Immature natural killer cell (primary cell): ENCODE results near the gene CERS4. TPM values are rescaled to one million over a fixed set of nuclear protein-coding genes. Genes with fewer than 3 reads are reported as not detected.
A peak's percentile ranks its signal among the peaks of the same experiment; 100 is the strongest.
"Not testable (repeated sequence)": the region's sequence is repeated elsewhere in the genome, so short reads cannot be mapped to it uniquely, and the experiment has no call there.

Experiments
- DNase-seq, 3 donors: peaks; one replicate each; pipeline ENCODE4 v3.0.0; 2022; ENCODE audit warnings: mixed read lengths in 1 of 3
- H3K27ac Mint-ChIP-seq, 6 donors: one replicate each; pipeline ENCODE4 v1.8.0; 2020; ENCODE audit warnings: mixed read lengths in 6 of 6, mild to moderate bottlenecking in 5 of 6, inconsistent platforms in 4 of 6, moderate library complexity in 3 of 6
- H3K27me3 Mint-ChIP-seq, 3 donors: one replicate each; pipeline ENCODE4 v1.8.0; 2020 to 2021; ENCODE audit warnings: low read depth in 3 of 3, mild to moderate bottlenecking in 3 of 3, mixed read lengths in 3 of 3, moderate library complexity in 3 of 3, inconsistent platforms in 1 of 3
- H3K36me3 Mint-ChIP-seq, 3 donors: one replicate each; pipeline ENCODE4 v1.8.0; 2020; ENCODE audit warnings: mixed read lengths in 3 of 3, inconsistent platforms in 2 of 3, mild to moderate bottlenecking in 2 of 3
- H3K4me1 Mint-ChIP-seq, 2 donors: one replicate each; pipeline ENCODE4 v1.8.0; 2020; ENCODE audit warnings: inconsistent platforms in 2 of 2, mild to moderate bottlenecking in 2 of 2, mixed read lengths in 2 of 2, moderate library complexity in 1 of 2
- H3K4me3 Mint-ChIP-seq, 5 donors: one replicate each; pipeline ENCODE4 v1.8.0; 2020; ENCODE audit warnings: mild to moderate bottlenecking in 5 of 5, mixed read lengths in 5 of 5, inconsistent platforms in 3 of 5, moderate library complexity in 3 of 5
- H3K9me3 Mint-ChIP-seq, 6 donors: one replicate each; pipeline ENCODE4 v1.8.0; 2020; ENCODE audit warnings: mild to moderate bottlenecking in 6 of 6, mixed read lengths in 6 of 6, inconsistent platforms in 4 of 6, moderate library complexity in 3 of 6
- polyA plus RNA-seq, 3 donors: library from polyadenylated mRNA; unstranded; fragments of 300-500 nt; fragmentation: Illumina TruSeq; gene quantifications; one replicate each; pipeline ENCODE4 v1.2.3, GENCODE V29; 2021

CERS4 gene
- polyA plus RNA-seq, 3 donors from 2014 or later, result 38.0 to 61.1 (median 48.1) TPM

DNA sequence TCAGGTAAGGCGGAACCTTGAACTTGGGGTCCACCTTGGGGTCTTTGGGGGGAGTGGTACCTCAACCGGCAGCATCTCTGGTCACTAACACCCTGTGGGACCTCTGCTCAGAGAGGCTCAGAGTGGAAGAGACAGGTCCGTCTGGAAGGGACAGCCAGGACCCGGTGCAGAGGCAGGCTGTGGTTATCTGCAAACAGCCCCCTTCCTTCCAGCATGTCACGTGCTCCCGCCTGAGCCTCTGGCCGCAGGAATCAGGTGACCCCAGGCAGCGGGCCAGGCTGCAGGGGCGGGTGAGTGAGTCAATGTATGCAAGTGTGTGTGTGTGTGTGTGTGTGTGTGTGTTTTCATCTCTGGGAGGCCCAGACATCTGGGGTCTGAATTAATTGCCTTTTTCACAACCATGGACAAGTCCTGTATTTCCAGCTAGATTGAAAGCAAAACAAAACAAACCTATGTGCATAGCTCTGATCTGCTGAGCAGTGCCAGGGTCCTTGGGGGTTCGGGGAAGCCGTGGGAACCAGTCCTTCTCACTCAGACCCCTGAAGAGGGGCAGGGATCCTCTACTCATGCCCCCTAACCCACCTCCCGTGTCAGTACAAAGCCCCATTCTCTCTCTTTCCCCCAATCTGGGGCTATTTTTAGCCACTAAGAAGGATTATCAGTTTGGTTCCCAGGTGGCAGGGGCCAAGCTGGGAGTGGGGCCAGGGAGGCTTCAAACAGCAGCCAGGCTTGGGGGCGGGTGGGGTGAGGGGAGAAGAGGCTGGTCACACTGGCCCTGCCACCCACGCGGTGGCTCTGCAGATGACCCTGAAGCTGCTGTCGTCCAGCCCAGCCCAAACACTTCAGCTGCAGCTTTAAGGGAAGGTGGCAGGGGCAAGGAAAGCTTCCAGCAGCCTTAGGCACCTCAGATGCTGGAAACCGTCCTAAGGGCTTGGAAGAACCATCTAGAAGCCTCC, 31.4 kb downstream of the CERS4 start:
- Mint-ChIP-seq H3K9me3 (peaks cover 0 to 3% (median 0%) of the 10 kb centered on the region in 6 donors), H3K4me1 (peaks cover 50 to 60% of the 10 kb centered on the region in 2 donors), H3K27ac (peak overlapping the region; percentile 78 to 94 (median 92)), H3K27me3 (peaks cover 4 to 14% (median 9%) of the 10 kb centered on the region in 3 donors), H3K4me3 (peak overlapping the region; percentile 70 to 85 (median 75)), H3K36me3 (peaks cover 0 to 14% (median 4%) of the 10 kb centered on the region in 3 donors)
- DNase-seq, result peak; percentile 81 to 82 (median 82)

GRCh38 chr19:8241646-8242045, 32.5 kb downstream of the CERS4 start:
- Mint-ChIP-seq H3K27me3 (peaks cover 4 to 14% (median 9%) of the 10 kb centered on the region in 3 donors), H3K4me1 (peaks cover 48 to 60% of the 10 kb centered on the region in 2 donors), H3K4me3 (peak overlapping the region; percentile 35 to 53 (median 46)), H3K9me3 (peaks cover 0 to 5% (median 0%) of the 10 kb centered on the region in 6 donors), H3K27ac (peak overlapping the region; percentile 67 to 94 (median 79)), H3K36me3 (peaks cover 0 to 14% (median 8%) of the 10 kb centered on the region in 3 donors)
- DNase-seq, result no peak

DNA sequence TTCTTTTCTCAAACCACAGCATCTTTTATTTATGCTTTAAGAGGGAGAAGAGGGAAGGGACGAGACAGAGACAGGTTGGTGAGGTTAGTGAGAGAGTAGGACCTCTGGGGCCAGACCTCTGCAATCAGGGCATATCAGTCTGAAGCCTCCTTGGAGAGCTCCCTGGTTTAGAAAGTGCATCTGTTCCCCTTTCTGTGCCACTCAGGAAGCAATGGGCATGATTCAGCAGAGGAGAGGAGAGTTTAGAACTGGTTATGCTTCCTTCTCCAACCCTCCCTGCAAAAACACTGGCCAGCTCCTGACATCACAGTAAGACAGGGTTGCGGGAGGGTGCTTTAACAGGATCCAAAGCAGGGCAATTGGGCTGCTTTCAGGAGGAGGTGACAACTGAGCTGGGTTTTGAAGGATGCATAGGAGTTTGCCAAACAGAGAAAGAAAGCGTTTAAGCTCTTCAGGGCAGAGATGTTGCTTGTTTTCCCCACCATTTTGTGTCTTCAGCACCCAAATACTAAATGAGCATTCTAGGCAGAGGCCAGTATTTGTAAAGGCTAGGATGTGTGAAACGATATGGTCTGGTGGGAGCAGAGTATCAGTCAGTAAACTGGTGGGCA, 33.1 kb downstream of the CERS4 start:
- no peak for DNase-seq
- H3K4me3 Mint-ChIP-seq, result peak overlapping the region in 1 of 5 donors; percentile 27
- H3K27ac Mint-ChIP-seq, result peak overlapping the region in 3 of 6 donors; percentile 65 to 94 (median 87)
- peaks cover 46 to 55% of the 10 kb centered on the region in 2 donors for H3K4me1 Mint-ChIP-seq
- peaks cover 0 to 5% (median 0%) of the 10 kb centered on the region in 6 donors for H3K9me3 Mint-ChIP-seq
- peaks cover 4 to 14% (median 9%) of the 10 kb centered on the region in 3 donors for H3K27me3 Mint-ChIP-seq
- H3K36me3 Mint-ChIP-seq, result peaks cover 0 to 14% (median 8%) of the 10 kb centered on the region in 3 donors

DNA sequence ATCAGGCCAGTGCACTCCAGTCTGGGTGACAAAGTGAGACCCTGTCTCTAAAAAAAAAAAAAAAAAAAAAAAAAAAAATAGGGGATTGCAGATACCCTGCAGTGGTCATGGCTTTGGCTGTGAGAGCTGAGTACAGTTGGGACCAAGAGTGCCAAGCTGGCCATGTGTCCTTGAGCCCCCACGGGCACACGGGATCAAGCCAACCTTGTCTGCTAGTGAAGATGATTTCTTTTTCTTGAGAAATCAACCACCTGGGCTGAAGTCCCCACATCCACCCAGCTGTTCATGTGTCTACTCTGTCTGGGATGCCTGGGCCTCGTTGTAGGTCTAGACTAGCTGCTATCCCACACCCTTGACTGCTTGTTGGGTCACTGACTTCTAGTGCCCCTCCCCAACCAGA, 34.0 kb downstream of the CERS4 start:
- Mint-ChIP-seq H3K4me3 (no peak overlapping the region), H3K27ac (no peak overlapping the region), H3K36me3 (peaks cover 1 to 16% (median 10%) of the 10 kb centered on the region in 3 donors), H3K4me1 (peaks cover 44 to 50% of the 10 kb centered on the region in 2 donors), H3K9me3 (peaks cover 0 to 5% (median 0%) of the 10 kb centered on the region in 6 donors), H3K27me3 (peaks cover 4 to 14% (median 9%) of the 10 kb centered on the region in 3 donors)
- no peak for DNase-seq

DNA sequence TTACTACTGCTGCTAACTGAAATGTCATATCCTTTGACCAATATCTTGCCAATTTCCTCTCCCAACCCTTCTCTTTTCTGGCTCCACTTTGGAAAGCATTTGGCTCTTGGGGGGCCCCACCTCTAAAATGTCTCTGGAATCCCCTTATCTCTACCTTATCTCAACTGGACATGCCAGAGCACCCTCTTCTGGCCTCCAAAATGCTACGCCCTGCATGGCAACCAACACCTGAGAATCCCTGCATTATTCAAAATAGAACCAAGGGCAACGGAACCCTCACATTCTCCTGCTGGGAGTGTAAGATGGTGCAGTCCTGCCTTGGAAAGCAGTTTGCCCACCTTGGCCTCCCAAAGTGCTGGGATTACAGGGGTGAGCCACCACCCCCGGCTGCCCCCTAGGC, 35.3 kb downstream of the CERS4 start:
- Mint-ChIP-seq H3K36me3 (peaks cover 4 to 26% (median 20%) of the 10 kb centered on the region in 3 donors), H3K27ac (peak overlapping the region in 2 of 6 donors; percentile 29 to 45), H3K4me1 (peaks cover 38 to 43% of the 10 kb centered on the region in 2 donors), H3K27me3 (peaks cover 4 to 14% (median 9%) of the 10 kb centered on the region in 3 donors), H3K9me3 (peaks cover 0 to 5% (median 0%) of the 10 kb centered on the region in 6 donors), H3K4me3 (no peak overlapping the region)
- no peak for DNase-seq

- Mint-ChIP-seq H3K27me3 (peaks cover 0 to 5% (median 3%) of the 10 kb centered on the region in 3 donors), H3K9me3 (peaks cover 0 to 5% (median 0%) of the 10 kb centered on the region in 6 donors), H3K36me3 (peaks cover 4 to 26% (median 20%) of the 10 kb centered on the region in 3 donors), H3K4me1 (peaks cover 21 to 26% of the 10 kb centered on the region in 2 donors), H3K4me3 (no peak overlapping the region), H3K27ac (peak overlapping the region in 3 of 6 donors; percentile 5 to 30 (median 9))
- no peak for DNase-seq
Measured at GRCh38 chr19:8245869-8246835, 37.0 kb downstream of the CERS4 start.

DNA sequence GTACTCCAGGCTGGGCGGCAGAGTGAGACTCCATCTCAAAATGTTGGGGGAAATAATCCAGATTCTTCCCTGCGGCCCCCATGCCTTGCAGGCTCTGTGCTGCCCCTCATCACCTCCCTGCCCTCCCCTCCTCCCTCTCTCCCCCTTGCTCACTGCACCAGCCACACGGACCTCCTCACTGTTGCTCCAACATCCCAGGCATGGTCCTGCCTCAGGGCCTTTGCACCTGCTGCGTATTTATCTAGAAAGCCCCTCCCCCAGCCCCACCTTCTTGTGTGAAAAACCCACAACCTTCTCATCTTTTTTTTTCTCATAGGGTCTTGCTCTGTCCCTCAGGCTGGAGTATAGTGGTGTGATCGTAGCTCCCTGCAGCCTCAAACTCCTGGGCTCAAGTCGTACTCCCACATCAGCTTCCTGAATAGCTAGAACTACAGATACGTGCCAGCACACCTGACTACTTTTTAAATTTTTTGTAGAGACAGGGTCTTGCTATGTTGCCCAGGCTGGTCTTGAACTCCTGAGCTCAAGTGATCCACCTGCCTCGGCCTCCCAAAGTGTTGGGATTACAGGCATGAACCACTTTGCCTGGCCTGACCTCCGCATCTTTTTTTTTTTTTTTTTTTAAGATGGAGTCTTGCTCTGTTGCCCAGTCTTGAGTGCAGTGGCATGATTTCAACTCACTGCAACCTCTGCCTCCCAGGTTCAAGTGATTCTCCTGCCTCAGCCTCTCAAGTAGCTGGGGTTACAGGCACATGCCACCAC, 38.1 kb downstream of the CERS4 start:
- not testable (repeated sequence) for H3K4me3 Mint-ChIP-seq, H3K27me3 Mint-ChIP-seq, DNase-seq, H3K9me3 Mint-ChIP-seq
- peaks cover 12 to 14% of the 10 kb centered on the region in 2 donors for H3K4me1 Mint-ChIP-seq
- H3K27ac Mint-ChIP-seq, result peak overlapping the region in 1 of 6 donors; percentile 35
- H3K36me3 Mint-ChIP-seq, result peaks cover 4 to 25% (median 20%) of the 10 kb centered on the region in 3 donors

GRCh38 chr19:8248348-8249328, 39.5 kb downstream of the CERS4 start:
- H3K4me1 Mint-ChIP-seq, result peaks cover 11 to 16% of the 10 kb centered on the region in 2 donors
- peak overlapping the region in 1 of 6 donors; percentile 68 for H3K27ac Mint-ChIP-seq
- no peak overlapping the region for H3K4me3 Mint-ChIP-seq
- peaks cover 0 to 3% (median 0%) of the 10 kb centered on the region in 6 donors for H3K9me3 Mint-ChIP-seq
- peaks cover 7 to 20% (median 16%) of the 10 kb centered on the region in 3 donors for H3K36me3 Mint-ChIP-seq
- H3K27me3 Mint-ChIP-seq, result peaks cover 0 to 1% (median 0%) of the 10 kb centered on the region in 3 donors
- no peak for DNase-seq

GRCh38 chr19:8250596-8250995, 41.4 kb downstream of the CERS4 start:
- no peaks in the 10 kb centered on the region for H3K27me3 Mint-ChIP-seq
- peaks cover 6 to 10% of the 10 kb centered on the region in 2 donors for H3K4me1 Mint-ChIP-seq
- no peak for DNase-seq
- peak overlapping the region in 1 of 6 donors; percentile 34 for H3K27ac Mint-ChIP-seq
- peaks cover 0 to 3% (median 0%) of the 10 kb centered on the region in 6 donors for H3K9me3 Mint-ChIP-seq
- no peak overlapping the region for H3K4me3 Mint-ChIP-seq
- peaks cover 7 to 16% (median 15%) of the 10 kb centered on the region in 3 donors for H3K36me3 Mint-ChIP-seq

GRCh38 chr19:8251025-8251472, 41.9 kb downstream of the CERS4 start:
- Mint-ChIP-seq H3K27ac (no peak overlapping the region), H3K27me3 (no peaks in the 10 kb centered on the region), H3K9me3 (peaks cover 0 to under 1% (median 0%) of the 10 kb centered on the region in 6 donors), H3K36me3 (peaks cover 7 to 19% (median 19%) of the 10 kb centered on the region in 3 donors), H3K4me1 (peaks cover 6 to 10% of the 10 kb centered on the region in 2 donors), H3K4me3 (no peak overlapping the region)
- no peak for DNase-seq

DNA sequence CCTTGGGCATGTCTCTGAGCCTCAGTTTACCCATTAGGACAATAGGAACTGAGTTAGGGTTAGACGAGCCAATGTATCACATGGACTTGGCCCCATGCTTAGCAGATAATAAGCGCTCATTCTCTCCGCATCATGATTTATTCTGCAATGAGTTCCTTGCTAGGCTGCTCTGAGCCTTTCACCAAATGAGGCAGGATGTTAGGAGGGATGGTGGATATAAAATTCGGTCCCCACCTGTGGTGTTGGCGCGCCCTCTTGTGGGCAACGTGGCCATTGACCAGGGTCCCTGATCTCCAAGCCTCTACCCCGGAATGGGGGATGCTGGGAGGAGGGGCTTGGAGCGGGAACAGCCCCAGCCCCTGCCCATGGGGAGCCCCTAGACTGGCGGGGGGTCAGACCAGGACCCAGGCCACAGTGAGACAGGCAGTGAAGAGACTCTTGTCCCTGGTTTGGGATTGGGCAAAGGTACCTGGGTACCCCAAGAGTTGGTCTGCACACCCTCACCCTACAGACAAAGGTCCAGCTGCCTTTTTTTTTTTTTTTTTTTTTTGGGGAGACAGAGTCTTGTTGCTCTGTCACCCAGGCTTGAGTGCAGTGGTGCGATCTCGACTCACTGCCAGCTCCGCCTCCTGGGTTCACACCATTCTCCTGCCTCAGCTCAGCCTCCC, 43.9 kb downstream of the CERS4 start:
- H3K4me1 Mint-ChIP-seq, result peaks cover 6 to 8% of the 10 kb centered on the region in 2 donors
- no peak overlapping the region for H3K4me3 Mint-ChIP-seq
- peaks cover 11 to 25% (median 15%) of the 10 kb centered on the region in 3 donors for H3K36me3 Mint-ChIP-seq
- peak overlapping the region in 1 of 6 donors; percentile 26 for H3K27ac Mint-ChIP-seq
- no peaks in the 10 kb centered on the region for H3K27me3 Mint-ChIP-seq
- H3K9me3 Mint-ChIP-seq, result no peaks in the 10 kb centered on the region
- DNase-seq, result peak; percentile 76 to 82 (median 78)
